Activated CD8-positive, alpha-beta memory T cell treated with anti-CD3 and anti-CD28 coated beads, Interleukin-2, amount 50 U/mL, for 4 hours (primary cell): ENCODE results near the gene ACACA.
A peak's percentile ranks its signal among the peaks of the same experiment; 100 is the strongest.

Experiments used
- DNase-seq: peaks from one replicate; pipeline ENCODE4 v3.0.0-alpha.2; 2020

The ACACA gene

GRCh38 chr17:37284191-37284590 lies 122.4 kb downstream of the ACACA start:
- DNase-seq = no peak

DNA sequence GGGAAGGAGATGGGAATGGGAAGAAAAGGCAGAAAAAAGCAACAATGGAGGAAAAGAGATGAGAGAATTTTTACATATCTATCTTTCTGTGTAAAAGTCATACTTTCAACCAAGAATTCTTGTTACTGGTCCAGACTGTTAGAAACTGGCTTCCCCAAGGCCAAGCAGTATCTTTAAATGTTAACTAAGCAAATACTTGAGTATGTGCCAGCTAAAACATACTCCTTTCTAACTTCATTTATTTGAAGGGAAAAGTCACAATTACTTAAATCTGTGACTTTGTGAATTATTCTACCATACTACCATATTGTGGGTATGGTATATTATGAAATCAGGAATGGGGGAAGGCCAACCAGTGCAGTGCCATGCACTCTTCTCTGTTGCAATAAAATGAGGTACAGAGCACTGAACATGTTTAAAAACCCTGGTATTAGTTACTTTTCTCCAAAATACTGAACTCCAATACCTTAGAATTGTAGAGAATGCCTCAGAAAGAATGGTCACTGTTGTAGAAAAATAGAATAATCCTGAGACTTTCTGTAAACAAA lies 123.1 kb downstream of the ACACA start:
- DNase-seq = no peak

DNA sequence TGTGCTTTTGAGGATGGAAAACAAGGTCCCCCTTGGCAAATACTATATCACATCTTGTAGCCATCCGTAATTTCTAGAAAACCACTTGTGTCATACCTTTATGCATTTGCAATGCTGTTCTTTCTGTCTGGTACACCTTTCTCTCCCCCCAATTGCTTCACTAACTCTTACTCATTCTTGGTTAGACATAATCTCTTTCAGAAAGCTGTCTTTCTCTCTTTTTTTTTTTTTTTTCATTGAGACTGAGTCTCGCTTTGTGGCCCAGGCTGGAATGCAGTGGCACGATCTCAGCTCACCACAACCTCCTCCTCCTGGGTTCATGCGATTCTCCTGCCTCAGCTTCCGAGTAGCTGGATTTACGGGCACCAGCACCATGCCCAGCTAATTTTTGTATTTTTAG lies 125.8 kb downstream of the ACACA start:
- DNase-seq = no peak

DNA sequence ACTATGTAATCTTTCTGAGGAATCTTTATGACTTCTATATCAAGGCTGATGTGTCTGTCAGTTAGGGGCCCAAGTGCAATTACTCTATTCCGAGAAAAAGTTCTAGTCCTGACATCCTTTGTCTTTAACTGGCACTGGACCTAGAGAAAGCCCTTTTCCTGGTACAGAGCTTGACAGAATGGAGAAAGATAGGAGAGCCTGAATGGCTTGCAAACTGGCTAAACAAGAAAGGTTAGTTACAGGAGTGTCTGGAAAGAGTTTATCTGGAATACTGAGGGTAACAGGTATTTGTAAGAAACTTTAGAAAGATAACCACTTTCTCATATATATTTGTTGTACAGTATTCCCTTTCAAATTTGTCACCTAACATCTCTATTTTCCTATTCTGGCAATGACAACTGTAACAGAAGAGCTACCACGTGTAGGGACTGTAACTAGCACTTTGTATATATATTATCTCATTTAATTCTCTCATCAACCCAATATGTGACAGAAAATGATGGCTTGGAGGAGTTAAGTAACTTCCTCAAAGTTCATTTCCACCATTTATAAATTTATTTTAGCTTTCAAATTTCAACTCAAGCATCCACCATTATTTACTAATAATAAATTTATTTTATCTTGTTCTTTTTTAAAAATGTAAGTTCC lies 128.3 kb downstream of the ACACA start:
- DNase-seq = no peak

DNA sequence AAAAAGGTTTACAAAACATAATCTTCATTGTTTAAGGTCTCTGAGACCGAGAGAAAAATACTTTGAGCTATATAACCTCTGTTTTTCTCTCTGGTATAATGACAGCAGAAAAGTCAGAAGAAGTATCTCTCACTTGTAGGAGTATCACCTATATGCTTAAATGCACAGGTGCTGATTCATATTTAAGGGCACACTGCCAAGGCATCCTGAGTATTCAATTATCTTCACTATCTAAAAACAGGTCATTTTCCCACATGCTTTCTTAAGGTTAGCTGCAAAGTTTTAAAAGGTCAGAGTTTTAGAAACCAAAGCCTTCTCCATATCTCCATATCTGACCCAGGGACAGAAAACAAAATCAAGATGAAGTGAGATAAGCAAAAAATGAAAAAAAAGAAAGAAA lies 130.2 kb downstream of the ACACA start:
- DNase-seq = no peak

GRCh38 chr17:37274461-37274860 lies 132.2 kb downstream of the ACACA start:
- no peak for DNase-seq

- no peak for DNase-seq
Observed at GRCh38 chr17:37273409-37274051, 133.1 kb downstream of the ACACA start.

GRCh38 chr17:37265446-37266173 lies 141.0 kb downstream of the ACACA start:
- no peak for DNase-seq

- DNase-seq = no peak
Observed at GRCh38 chr17:37261286-37261685, 145.3 kb downstream of the ACACA start.

DNA sequence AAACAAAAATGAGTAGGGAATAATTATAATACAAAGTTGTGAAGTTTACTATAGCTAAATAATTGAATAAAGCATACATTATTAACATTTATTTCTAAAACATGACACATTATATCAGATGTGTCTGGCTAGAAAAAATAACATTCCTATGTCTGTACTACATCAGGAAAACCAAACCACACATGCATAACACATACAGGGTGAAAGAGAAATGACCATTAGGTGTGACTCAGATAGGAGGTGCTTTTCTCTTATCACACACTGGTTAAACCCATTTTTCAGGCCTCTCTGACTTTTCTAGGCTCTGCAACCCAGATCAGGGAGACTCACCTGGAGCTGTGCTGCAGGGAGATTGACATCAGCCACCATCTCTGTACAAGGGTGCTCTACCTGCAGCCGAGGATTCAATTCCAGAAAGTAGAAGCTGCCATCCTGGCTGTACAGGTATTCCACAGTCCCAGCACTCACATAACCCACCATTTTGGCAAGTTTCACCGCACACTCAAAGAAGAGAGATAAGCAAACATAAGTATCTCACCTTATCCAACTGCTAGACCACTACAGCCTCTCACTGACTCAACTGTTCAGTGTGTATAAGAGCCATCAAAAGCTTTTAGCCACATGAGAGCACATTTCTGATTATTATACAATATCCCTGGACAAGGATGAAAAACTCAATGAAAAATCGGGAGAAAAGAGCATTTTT lies 147.5 kb downstream of the ACACA start:
- no peak for DNase-seq

DNA sequence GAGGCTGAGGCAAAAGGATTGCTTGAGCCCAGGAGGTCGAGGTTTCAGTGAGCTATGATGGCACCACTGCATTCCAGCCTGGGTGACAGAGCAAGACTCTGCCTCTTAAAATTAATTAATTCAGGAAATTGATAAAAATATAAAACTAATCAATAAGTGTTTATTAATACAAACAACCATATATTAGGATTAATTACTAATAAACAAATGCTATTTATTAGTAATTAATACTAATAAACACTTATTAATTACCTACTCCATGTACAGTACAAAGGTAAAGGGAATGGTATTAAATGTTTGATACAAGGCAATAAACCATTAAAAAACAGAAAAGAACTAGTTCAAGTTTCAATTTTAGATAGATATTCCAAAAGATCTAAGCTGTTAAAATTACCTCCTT lies 150.0 kb downstream of the ACACA start:
- no peak for DNase-seq

DNA sequence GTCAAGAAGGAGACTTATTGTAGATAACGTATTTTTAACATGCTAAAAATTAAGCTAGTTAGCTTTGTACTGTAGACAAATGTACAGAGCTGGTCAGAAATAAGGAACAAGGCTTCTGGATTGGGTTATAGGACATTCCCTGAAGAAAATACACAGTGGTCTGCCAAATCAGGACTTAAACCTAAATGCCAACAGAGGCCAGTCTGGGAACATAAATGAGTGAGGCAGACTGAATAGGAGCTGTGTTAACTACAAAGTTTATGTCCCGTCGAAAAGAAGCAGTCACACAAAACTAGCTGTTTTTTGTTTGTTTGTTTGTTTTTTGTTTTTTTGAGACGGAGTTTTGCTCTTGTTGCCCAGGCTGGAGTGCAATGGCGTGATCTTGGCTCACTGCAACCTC lies 151.2 kb downstream of the ACACA start:
- DNase-seq = no peak

DNA sequence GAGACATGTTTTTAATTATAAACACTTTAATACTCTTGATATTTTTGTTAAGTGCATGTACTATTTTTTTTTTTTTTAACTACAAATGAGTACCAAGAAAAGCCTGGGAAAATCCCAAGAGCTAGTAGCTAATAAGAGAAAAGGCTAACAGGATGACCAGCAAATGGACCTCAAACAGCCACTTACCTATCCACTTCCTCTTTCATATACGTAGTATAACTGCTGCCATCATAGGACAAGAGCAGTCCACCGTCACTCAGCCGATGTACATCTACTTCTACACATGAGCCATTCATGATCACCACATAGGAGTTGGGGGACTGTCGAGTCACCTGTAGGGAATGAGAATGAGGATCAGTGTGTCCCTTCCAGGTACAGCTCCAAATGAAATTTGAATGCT lies 158.8 kb downstream of the ACACA start:
- DNase-seq = no peak

DNA sequence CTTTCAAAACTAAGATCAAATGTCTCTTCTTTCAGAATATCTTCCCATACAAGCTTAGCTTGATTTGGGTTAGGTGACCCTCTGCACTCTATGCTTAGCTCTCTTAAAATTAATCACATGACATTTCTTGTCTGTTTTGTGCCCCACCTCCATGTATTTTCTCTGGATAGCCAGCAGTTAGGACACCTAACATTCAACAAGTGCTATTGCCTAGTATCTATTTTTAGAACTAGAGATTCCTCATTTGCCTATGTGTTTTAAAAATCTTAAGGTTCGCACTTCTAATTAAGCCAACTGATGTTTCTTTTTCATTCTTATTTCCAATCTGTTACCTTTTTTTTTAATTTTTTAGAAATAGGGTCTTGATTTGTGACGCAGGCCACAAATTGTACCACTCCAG lies 160.6 kb downstream of the ACACA start:
- no peak for DNase-seq

DNA sequence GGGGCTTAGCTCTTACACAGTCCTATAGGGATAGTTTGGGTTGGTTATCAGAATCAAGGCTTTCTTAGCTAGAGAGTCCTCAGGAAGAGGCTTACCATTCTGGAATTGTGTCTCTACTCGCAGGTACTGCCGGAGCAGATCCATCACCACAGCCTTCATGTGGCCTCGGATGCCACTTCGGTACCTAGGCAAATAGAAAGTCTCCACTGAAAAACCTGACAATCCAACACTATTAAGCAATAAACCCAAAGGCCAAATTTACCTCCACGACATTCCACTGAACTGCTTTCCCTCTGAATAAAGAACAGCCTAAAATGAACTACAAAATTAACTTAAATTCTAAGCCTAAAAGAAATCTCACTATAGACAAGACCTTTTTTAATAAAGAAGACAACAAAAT lies 166.3 kb downstream of the ACACA start:
- no peak for DNase-seq

DNA sequence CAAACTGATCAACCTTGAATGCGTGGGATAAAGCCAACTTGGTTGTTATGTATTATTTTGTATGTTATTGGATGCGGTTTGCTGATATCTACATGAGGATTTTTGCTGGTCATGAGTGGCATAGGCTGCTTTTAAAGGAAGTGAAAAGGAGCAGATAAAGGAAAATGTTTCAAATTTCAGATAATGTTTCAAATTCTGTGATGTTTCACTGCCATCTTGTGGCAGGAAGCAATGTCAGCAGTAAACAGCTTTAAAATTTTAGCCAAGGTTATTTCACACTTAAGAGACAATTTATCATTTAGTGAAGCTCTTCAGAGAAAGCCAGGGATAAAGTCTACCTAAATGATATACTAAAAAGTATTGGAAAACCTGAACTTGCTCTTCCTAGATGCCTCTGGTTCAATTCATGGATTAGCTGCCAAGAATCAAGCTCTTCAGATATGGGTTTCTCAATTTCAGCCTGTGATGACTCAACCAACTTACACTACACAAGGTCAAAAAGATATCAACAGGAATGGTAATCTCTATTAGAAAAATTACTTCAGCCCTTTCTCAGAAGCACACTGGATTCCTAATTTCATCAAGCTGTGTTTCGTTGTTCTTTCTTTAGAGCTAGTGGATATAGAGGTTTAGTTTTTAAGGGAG lies 166.8 kb downstream of the ACACA start:
- no peak for DNase-seq

DNA sequence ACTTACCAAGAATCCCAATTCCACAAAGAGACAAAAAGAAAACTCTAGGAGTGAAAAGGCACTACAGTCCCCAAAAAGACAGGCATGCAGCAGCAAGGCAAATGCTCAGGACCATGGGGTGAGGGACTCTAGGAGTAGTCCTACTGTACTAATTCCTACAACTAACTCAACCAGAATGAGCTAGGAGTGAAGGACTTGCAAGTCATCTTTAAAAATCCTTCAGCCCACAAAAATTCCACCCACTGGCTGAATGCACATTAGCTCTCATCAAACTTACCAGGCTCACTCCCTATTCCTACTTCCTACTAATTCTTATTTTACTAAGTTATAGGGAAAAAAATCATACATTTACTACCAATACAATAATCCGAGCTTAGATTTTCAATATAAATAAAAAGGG lies 172.5 kb downstream of the ACACA start:
- DNase-seq = no peak

GRCh38 chr17:37233036-37233435 lies 173.6 kb downstream of the ACACA start:
- no peak for DNase-seq

GRCh38 chr17:37231887-37232286 lies 174.7 kb downstream of the ACACA start:
- DNase-seq = no peak

- no peak for DNase-seq
Observed at GRCh38 chr17:37230633-37231032, 176.0 kb downstream of the ACACA start.

DNA sequence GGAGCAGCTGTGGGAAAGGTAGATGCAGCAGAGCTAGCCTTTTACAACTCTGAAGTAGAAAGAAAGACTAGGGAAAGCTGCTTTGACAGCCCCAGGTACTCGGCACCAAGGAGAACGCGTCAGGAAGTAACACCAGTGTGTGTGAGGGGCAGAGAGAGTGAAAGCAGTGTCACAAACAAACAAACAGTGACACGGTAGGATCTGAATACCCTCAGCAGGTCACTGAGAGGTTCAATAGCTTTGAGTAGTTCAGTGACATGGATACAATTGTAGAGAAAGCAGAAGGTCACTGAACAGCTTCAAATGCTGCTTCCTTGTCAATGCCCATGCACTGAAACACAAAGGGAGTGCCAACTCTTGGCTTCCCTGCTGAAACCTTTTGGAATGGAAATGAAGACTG lies 181.2 kb downstream of the ACACA start:
- no peak for DNase-seq

DNA sequence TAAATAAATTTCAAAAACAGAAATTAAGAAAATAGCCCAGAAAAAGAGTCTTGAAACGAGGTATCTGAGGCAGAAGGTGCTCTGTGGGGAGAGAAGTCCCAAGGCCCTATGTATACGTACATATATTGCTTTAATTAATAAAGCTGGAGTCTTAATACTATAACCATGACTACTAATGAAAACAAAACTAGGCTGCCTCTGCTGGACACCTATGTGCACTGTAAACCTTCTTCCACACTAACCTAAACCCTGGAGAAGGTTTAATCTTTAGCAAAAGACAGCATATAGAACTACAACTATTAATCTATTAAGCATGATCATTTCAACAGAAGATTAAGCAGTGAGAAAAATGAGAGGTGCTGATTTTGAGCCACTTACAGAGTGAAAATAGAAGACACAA lies 184.8 kb downstream of the ACACA start:
- no peak for DNase-seq

DNA sequence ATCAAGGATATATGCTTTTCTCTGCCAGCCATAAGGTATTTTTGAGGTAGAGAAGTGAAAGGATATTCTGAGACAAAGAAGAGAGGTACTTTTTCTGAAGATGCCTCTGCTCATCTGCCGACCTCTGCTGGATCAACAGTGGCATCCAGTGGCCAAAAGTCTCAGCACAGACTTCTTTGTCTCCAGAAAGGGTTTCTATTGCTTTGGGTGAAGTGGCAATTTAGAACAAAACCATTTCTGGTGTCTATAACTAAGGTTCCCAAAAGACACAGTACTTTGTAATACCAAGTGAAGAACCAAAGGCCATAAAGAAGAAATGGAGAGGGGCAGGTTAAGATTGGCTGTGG lies 186.1 kb downstream of the ACACA start:
- DNase-seq = peak; percentile 22
